MM.1S (cell line): Measurements from ENCODE around the gene TREM1.

ENCODE experiments used
- EZH2 ChIP-seq: fragments of 300-600 bp; sonication (generic); optimal IDR thresholded peaks from 2 replicates; pipeline ENCODE3; 2017; ENCODE audit warnings: low read depth, mild to moderate bottlenecking, antibody characterized with exemption, low read length, mixed read lengths
- EZH2phosphoT487 ChIP-seq: fragments of 300-600 bp; sonication (generic); IDR thresholded peaks from 2 replicates; pipeline ENCODE4 v1.6.1; 2018; ENCODE audit warnings: antibody characterized with exemption, low read length
- TF ChIP-seq, protein P1 (sequence below): fragments of 300-600 bp; sonication (generic); IDR thresholded peaks from 2 replicates; pipeline ENCODE4 v1.5.1; 2016; ENCODE audit warnings: antibody characterized with exemption, low read length, mixed read lengths

DNA sequence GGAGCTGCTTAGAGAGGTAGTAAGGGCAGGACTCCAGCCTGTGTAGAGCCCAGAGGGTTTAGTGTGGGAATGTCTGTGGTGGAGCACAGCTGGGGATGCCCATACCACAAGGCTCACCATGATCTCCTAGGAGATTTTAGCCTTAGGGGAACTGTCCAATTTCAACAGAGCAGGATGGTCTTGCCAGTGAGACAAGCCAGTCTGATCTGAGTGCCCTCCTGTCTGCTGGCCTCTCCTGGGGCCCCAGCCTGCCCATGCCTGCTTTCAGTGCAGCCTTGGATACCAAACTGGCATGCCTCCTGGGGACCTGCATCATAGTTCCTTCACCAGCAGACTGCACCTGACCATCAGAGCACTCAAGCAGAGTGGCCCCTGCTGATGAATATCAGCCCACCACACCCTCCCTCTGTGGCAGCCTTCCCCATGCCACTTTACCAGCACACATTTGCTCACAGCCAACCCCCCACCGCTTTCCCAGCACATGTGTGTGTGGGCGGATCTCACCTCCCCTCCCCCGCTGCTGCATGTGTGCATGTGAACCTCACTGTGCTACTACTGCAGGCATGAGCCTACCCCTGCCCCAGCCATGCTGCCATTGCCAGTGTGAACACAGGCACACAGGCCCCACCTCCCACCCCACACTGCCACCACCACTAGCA is 7.9 kb upstream of the TREM1 start:
- TF ChIP-seq, protein P1, sequence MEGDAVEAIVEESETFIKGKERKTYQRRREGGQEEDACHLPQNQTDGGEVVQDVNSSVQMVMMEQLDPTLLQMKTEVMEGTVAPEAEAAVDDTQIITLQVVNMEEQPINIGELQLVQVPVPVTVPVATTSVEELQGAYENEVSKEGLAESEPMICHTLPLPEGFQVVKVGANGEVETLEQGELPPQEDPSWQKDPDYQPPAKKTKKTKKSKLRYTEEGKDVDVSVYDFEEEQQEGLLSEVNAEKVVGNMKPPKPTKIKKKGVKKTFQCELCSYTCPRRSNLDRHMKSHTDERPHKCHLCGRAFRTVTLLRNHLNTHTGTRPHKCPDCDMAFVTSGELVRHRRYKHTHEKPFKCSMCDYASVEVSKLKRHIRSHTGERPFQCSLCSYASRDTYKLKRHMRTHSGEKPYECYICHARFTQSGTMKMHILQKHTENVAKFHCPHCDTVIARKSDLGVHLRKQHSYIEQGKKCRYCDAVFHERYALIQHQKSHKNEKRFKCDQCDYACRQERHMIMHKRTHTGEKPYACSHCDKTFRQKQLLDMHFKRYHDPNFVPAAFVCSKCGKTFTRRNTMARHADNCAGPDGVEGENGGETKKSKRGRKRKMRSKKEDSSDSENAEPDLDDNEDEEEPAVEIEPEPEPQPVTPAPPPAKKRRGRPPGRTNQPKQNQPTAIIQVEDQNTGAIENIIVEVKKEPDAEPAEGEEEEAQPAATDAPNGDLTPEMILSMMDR: no peak
- no peak for TF ChIP-seq EZH2
- no peak for TF ChIP-seq EZH2phosphoT487
